GM19043 (cell line): ENCODE measurements around the gene SLC10A3.
A peak's percentile ranks its signal among the peaks of the same experiment; 100 is the strongest.
"Not testable (repeated sequence)": the region's sequence is repeated elsewhere in the genome, so short reads cannot be mapped to it uniquely, and the experiment has no call there.

Experiments
- ATAC-seq: cut with Tn5 transposase; IDR thresholded peaks from one replicate; pipeline ENCODE4 v1.9.1; 2021; ENCODE audit warnings: low read depth; ENCODE audit not compliant: unreplicated experiment

SLC10A3 gene

GRCh38 chrX:154511761-154512160 lies 21.3 kb upstream of the SLC10A3 start:
- ATAC-seq = no peak

- ATAC-seq = no peak
Observed at GRCh38 chrX:154509455-154509854, 19.0 kb upstream of the SLC10A3 start.

- no peak for ATAC-seq
Observed at GRCh38 chrX:154508384-154508745, 17.9 kb upstream of the SLC10A3 start.

GRCh38 chrX:154507673-154508383 lies 17.4 kb upstream of the SLC10A3 start:
- ATAC-seq = no peak

GRCh38 chrX:154506483-154507332 lies 16.3 kb upstream of the SLC10A3 start:
- ATAC-seq = no peak

GRCh38 chrX:154505734-154506133 lies 15.3 kb upstream of the SLC10A3 start:
- ATAC-seq = no peak

- no peak for ATAC-seq
Observed at GRCh38 chrX:154502989-154503388, 12.6 kb upstream of the SLC10A3 start.

GRCh38 chrX:154502098-154502497 lies 11.7 kb upstream of the SLC10A3 start:
- no peak for ATAC-seq

GRCh38 chrX:154501423-154501822 lies 11.0 kb upstream of the SLC10A3 start:
- not testable (repeated sequence) for ATAC-seq

- not testable (repeated sequence) for ATAC-seq
Observed at GRCh38 chrX:154496591-154497137, 6.2 kb upstream of the SLC10A3 start.

GRCh38 chrX:154495472-154495922 lies 5.1 kb upstream of the SLC10A3 start:
- no peak for ATAC-seq

- ATAC-seq = no peak
Observed at GRCh38 chrX:154494715-154495114, 4.3 kb upstream of the SLC10A3 start.

- ATAC-seq = peak; percentile 19
Observed at GRCh38 chrX:154490021-154490413, 412 bp downstream of the SLC10A3 start.

GRCh38 chrX:154489182-154489581 lies 1.2 kb downstream of the SLC10A3 start:
- ATAC-seq = no peak

- ATAC-seq = no peak
Observed at GRCh38 chrX:154488336-154489075, 1.9 kb downstream of the SLC10A3 start.

GRCh38 chrX:154487518-154488290 lies 2.7 kb downstream of the SLC10A3 start:
- ATAC-seq = no peak

GRCh38 chrX:154486396-154487207 lies 3.8 kb downstream of the SLC10A3 start, which contains the start of gene UBL4A:
UBL4A (minus strand) TSS chrX:154486615; CDS start chrX:154486584, 31 bp downstream.
- no peak for ATAC-seq

GRCh38 chrX:154486052-154486395 lies 4.4 kb downstream of the SLC10A3 start:
- no peak for ATAC-seq
